ENCODE results near the gene AP2B1.

The AP2B1 gene

DNA sequence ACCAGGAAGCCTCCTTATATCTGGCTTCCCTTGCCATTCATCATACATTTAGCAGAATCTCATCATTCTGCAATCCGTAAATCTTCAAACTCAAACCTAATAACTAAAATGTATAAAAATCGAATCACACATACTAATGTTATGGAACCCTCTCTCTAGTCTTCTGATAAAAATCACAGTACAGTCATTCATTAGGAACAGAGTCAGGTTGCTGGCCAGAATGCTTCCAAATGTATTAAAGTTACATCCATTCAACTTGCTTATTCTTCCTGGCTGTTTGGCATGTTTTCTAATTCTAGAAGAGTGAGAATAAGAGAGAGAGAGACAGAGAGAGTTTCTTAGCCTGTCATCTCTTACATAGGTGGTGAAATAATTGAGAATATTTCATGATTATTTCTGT lies 127.9 kb downstream of the AP2B1 start:
- DNase-seq (ENCODE audit: low read depth) = no peak
- TF ChIP-seq, protein P1, sequence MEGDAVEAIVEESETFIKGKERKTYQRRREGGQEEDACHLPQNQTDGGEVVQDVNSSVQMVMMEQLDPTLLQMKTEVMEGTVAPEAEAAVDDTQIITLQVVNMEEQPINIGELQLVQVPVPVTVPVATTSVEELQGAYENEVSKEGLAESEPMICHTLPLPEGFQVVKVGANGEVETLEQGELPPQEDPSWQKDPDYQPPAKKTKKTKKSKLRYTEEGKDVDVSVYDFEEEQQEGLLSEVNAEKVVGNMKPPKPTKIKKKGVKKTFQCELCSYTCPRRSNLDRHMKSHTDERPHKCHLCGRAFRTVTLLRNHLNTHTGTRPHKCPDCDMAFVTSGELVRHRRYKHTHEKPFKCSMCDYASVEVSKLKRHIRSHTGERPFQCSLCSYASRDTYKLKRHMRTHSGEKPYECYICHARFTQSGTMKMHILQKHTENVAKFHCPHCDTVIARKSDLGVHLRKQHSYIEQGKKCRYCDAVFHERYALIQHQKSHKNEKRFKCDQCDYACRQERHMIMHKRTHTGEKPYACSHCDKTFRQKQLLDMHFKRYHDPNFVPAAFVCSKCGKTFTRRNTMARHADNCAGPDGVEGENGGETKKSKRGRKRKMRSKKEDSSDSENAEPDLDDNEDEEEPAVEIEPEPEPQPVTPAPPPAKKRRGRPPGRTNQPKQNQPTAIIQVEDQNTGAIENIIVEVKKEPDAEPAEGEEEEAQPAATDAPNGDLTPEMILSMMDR (conservative IDR thresholded peaks at IDR 0.05; ENCODE audit: low read depth, low read length) = no peak

DNA sequence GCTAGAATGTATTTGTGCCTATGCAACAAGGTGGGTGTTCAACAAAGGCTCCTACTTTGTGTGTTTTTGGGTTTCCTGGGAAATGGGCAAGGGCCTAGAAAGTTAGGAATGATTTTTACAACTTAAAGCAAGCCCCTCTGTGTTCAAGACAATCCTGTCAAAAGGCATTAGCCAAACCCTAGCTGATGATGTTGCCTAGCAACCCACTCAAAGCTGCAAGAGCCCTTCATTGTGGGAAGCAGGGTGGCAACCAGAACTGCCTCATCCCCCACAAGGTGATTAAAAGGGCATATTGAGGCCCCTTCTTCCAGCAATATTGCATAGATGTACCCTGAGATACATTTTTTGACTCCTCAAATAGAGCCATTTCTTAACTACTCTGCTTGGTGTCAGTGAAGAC lies 128.3 kb downstream of the AP2B1 start:
- TF ChIP-seq, protein P1 (conservative IDR thresholded peaks at IDR 0.05; ENCODE audit: low read depth, low read length) = no peak
- DNase-seq (ENCODE audit: low read depth) = no peak
- no peak overlapping the region for H3K4me3 ChIP-seq (ENCODE audit: low read depth, low read length)

More for the DNA sequence above, 127.9 kb downstream of the AP2B1 start:
- H3K4me3 ChIP-seq (ENCODE audit: low read depth, low read length) = no peak overlapping the region

DNA sequence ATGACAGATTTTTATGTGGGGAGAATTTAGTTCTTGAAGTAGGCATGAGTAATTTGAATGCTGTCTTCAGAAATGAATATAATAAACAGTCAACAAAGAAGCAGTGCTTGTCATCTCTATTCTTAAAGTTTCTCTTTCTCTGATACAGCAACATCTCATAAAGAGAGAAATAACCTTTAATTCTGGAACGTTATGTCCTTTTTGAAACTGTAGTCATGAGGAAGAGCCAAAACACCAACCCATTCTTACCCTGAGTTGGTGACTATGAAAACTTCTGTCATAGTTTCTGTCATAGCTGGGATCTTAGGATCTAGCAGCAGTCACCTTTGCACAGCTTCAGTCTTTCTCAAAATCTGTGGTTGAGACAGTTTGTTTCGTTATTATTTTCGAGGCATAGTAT lies 129.1 kb downstream of the AP2B1 start:
- H3K4me3 ChIP-seq (ENCODE audit: low read depth, low read length) = no peak overlapping the region
- no peak for DNase-seq (ENCODE audit: low read depth)
- TF ChIP-seq, protein P1 (conservative IDR thresholded peaks at IDR 0.05; ENCODE audit: low read depth, low read length) = no peak

DNA sequence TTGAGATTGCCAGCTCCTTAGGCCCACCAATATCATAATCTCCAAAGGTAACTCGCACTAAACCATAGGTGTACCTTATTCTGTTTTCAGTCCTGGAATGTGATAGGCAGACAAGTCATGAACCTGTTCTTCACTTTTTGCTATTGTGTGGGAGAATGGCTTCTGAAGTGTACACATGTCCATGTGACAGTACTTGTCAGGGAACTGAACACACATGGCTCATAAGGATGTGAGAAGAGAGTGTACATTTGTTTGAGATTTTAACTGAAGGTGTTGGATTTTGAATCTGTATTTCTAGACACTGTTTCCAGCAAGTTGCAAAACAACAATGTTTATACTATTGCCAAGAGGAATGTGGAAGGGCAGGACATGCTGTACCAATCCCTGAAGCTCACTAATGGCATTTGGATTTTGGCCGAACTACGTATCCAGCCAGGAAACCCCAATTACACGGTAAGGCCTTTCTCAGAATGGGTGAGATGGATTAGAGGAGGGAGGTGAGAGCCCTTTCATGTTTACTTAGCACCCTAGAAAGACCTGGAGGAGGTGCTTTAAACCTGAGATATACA lies 129.9 kb downstream of the AP2B1 start:
- peak; percentile 75 for DNase-seq (ENCODE audit: low read depth)
- H3K4me3 ChIP-seq (ENCODE audit: low read depth, low read length) = no peak overlapping the region
- TF ChIP-seq, protein P1 (conservative IDR thresholded peaks at IDR 0.05; ENCODE audit: low read depth, low read length) = no peak

DNA sequence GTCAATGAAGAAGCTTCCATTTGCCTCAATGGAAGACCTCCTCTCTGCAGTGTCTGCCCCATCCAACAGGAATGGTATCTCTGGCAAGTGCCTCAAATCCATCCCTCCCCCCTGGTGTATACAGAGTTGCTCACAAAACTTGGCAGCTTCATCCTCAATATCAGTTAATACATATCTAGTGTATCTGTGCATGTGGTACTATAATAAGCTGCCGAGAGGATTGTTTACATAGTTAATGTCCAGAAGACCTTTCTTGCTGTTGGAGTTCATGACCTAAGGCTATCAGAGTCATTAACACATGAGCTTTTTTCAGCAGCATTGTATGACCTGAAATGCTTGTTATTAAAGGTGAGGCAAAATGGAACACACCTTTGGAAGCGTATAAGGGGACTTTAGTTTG lies 130.4 kb downstream of the AP2B1 start:
- TF ChIP-seq, protein P1 (conservative IDR thresholded peaks at IDR 0.05; ENCODE audit: low read depth, low read length) = no peak
- H3K4me3 ChIP-seq (ENCODE audit: low read depth, low read length) = no peak overlapping the region
- DNase-seq (ENCODE audit: low read depth) = no peak

DNA sequence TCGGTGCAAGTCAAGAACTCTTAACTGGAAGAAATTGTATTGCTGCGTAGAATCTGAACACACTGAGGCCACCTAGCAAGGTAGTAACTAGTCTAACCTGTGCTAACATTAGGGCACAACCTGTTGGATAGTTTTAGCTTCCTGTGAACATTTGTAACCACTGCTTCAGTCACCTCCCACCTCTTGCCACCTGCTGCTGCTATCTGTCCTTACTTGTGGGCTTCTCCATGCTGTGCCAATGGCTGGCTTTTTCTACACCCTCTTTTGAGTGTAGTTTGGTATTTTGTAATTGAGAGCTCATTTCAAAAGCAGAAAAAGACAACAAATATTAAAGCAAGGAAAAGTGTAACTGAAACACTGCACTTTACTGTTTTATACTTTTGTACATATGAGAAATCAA lies 136.6 kb downstream of the AP2B1 start:
- no peak overlapping the region for H3K4me3 ChIP-seq (ENCODE audit: low read depth, low read length)
- TF ChIP-seq, protein P1 (conservative IDR thresholded peaks at IDR 0.05; ENCODE audit: low read depth, low read length) = no peak
- no peak for DNase-seq (ENCODE audit: low read depth)

DNA sequence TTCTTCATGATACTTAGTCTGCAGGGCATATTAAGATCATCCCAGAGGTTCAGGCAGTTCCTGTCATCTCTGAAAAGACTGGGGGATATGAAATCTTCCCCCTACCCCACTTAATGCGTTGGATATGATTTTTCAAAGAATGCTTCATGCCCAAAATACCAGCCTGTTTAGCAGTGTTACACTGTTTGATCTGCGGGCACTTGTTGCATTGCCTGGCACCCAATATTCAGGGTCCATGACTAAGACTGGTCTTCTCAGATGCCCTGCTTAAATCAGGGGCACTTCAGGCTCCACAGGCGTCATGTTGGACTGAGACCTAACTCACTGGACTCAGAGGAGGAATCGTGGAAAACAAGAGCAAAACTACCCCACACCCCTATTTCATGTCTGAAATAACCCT lies 137.9 kb downstream of the AP2B1 start:
- no peak for DNase-seq (ENCODE audit: low read depth)
- H3K4me3 ChIP-seq (ENCODE audit: low read depth, low read length) = no peak overlapping the region
- TF ChIP-seq, protein P1 (conservative IDR thresholded peaks at IDR 0.05; ENCODE audit: low read depth, low read length) = no peak

Measured in choroid plexus epithelial cell (primary cell).